HEK293 (cell line): Measurements from ENCODE around the gene PTPN9.

Experiments used
- BCL11A ChIP-seq: fragments of 450-650 bp; formaldehyde crosslinking; IDR thresholded peaks from 2 replicates; pipeline ENCODE4 v1.5.1; 2016; ENCODE audit warnings: low read depth, missing biosample characterization, missing genetic modification characterization
- BCL11B ChIP-seq: fragments of 450-650 bp; formaldehyde crosslinking; IDR thresholded peaks from 2 replicates; pipeline ENCODE4 v1.5.1; 2016; ENCODE audit warnings: low read depth, missing biosample characterization, missing genetic modification characterization
- KLF8 ChIP-seq: fragments of 450-650 bp; formaldehyde crosslinking; IDR thresholded peaks from 2 replicates; pipeline ENCODE4 v1.5.1; 2016; ENCODE audit warnings: missing biosample characterization, missing genetic modification characterization
- MYNN ChIP-seq: fragments of 450-650 bp; formaldehyde crosslinking; IDR thresholded peaks from 2 replicates; pipeline ENCODE4 v1.5.1; 2016; ENCODE audit warnings: missing biosample characterization, missing genetic modification characterization, borderline replicate concordance
- MZF1 ChIP-seq: fragments of 450-650 bp; formaldehyde crosslinking; IDR thresholded peaks from 2 replicates; pipeline ENCODE4 v1.5.1; 2017; ENCODE audit warnings: missing biosample characterization, missing genetic modification characterization, borderline replicate concordance
- OVOL3 ChIP-seq: fragments of 450-650 bp; formaldehyde crosslinking; IDR thresholded peaks from 2 replicates; pipeline ENCODE4 v1.5.1; 2016; ENCODE audit warnings: missing biosample characterization, missing genetic modification characterization
- RBAK ChIP-seq: fragments of 450-650 bp; formaldehyde crosslinking; IDR thresholded peaks from 2 replicates; pipeline ENCODE4 v1.5.1; 2016; ENCODE audit warnings: missing biosample characterization, missing genetic modification characterization
- WT1 ChIP-seq: fragments of 450-650 bp; formaldehyde crosslinking; IDR thresholded peaks from 2 replicates; pipeline ENCODE4 v1.5.1; 2016; ENCODE audit warnings: missing biosample characterization, missing genetic modification characterization
- YY1 ChIP-seq: fragments of 450-650 bp; formaldehyde crosslinking; IDR thresholded peaks from 2 replicates; pipeline ENCODE4 v1.5.1; 2018; ENCODE audit warnings: missing biosample characterization, missing genetic modification characterization
- ZBTB11 ChIP-seq: fragments of 450-650 bp; formaldehyde crosslinking; conservative IDR thresholded peaks from 2 replicates; pipeline ENCODE4 v1.5.1; 2016; ENCODE audit warnings: low read depth, missing biosample characterization, missing genetic modification characterization
- ZNF114 ChIP-seq: fragments of 450-650 bp; formaldehyde crosslinking; IDR thresholded peaks from 2 replicates; pipeline ENCODE4 v1.5.0; 2017; ENCODE audit warnings: missing biosample characterization, missing genetic modification characterization
- ZNF121 ChIP-seq: fragments of 450-650 bp; formaldehyde crosslinking; IDR thresholded peaks from 2 replicates; pipeline ENCODE4 v1.5.1; 2016; ENCODE audit warnings: missing biosample characterization, missing genetic modification characterization
- ZNF211 ChIP-seq: fragments of 450-650 bp; formaldehyde crosslinking; IDR thresholded peaks from 2 replicates; pipeline ENCODE4 v1.5.1; 2016; ENCODE audit warnings: low read depth, missing biosample characterization, missing genetic modification characterization
- ZNF223 ChIP-seq: fragments of 450-650 bp; formaldehyde crosslinking; IDR thresholded peaks from 2 replicates; pipeline ENCODE4 v1.5.1; 2016; ENCODE audit warnings: missing biosample characterization, missing genetic modification characterization
- ZNF248 ChIP-seq: fragments of 450-650 bp; formaldehyde crosslinking; IDR thresholded peaks from 2 replicates; pipeline ENCODE4 v1.5.1; 2017; ENCODE audit warnings: missing biosample characterization, missing genetic modification characterization
- ZNF280C ChIP-seq: fragments of 450-650 bp; formaldehyde crosslinking; IDR thresholded peaks from 2 replicates; pipeline ENCODE4 v1.5.1; 2016; ENCODE audit warnings: missing biosample characterization, missing genetic modification characterization
- ZNF391 ChIP-seq: fragments of 450-650 bp; formaldehyde crosslinking; IDR thresholded peaks from 2 replicates; pipeline ENCODE4 v1.5.1; 2016; ENCODE audit warnings: low read depth, missing biosample characterization, missing genetic modification characterization, borderline replicate concordance
- ZNF398 ChIP-seq: fragments of 450-650 bp; formaldehyde crosslinking; IDR thresholded peaks from 2 replicates; pipeline ENCODE4 v1.5.1; 2017; ENCODE audit warnings: missing biosample characterization, missing genetic modification characterization
- ZNF433 ChIP-seq: fragments of 450-650 bp; formaldehyde crosslinking; IDR thresholded peaks from 2 replicates; pipeline ENCODE4 v1.5.1; 2016; ENCODE audit warnings: missing biosample characterization, missing genetic modification characterization, low read depth
- ZNF544 ChIP-seq: fragments of 450-650 bp; formaldehyde crosslinking; IDR thresholded peaks from 2 replicates; pipeline ENCODE4 v1.5.0; 2017; ENCODE audit warnings: missing biosample characterization, missing genetic modification characterization
- ZNF561 ChIP-seq: fragments of 450-650 bp; IDR thresholded peaks from 2 replicates; pipeline ENCODE4 v1.5.1; 2018; ENCODE audit warnings: missing biosample characterization, missing genetic modification characterization, borderline replicate concordance
- ZNF571 ChIP-seq: fragments of 450-650 bp; formaldehyde crosslinking; IDR thresholded peaks from 2 replicates; pipeline ENCODE4 v1.5.0; 2017; ENCODE audit warnings: missing biosample characterization, missing genetic modification characterization
- ZNF610 ChIP-seq: fragments of 450-650 bp; formaldehyde crosslinking; IDR thresholded peaks from 2 replicates; pipeline ENCODE4 v1.5.1; 2016; ENCODE audit warnings: missing biosample characterization, missing genetic modification characterization, borderline replicate concordance
- ZNF623 ChIP-seq: fragments of 450-650 bp; formaldehyde crosslinking; IDR thresholded peaks from 2 replicates; pipeline ENCODE4 v1.5.1; 2016; ENCODE audit warnings: missing biosample characterization, missing genetic modification characterization
- ZNF624 ChIP-seq: fragments of 450-650 bp; formaldehyde crosslinking; IDR thresholded peaks from 2 replicates; pipeline ENCODE4 v1.5.1; 2017; ENCODE audit warnings: missing biosample characterization, missing genetic modification characterization
- ZNF664 ChIP-seq: fragments of 450-650 bp; formaldehyde crosslinking; IDR thresholded peaks from 2 replicates; pipeline ENCODE4 v1.5.1; 2016; ENCODE audit warnings: missing biosample characterization, missing genetic modification characterization
- ZNF837 ChIP-seq: fragments of 450-650 bp; formaldehyde crosslinking; IDR thresholded peaks from 2 replicates; pipeline ENCODE4 v1.5.1; 2016; ENCODE audit warnings: missing biosample characterization, missing genetic modification characterization
- ZSCAN16 ChIP-seq: fragments of 450-650 bp; formaldehyde crosslinking; IDR thresholded peaks from 2 replicates; pipeline ENCODE4 v1.5.1; 2016; ENCODE audit warnings: missing biosample characterization, missing genetic modification characterization
- ZSCAN18 ChIP-seq: fragments of 450-650 bp; formaldehyde crosslinking; IDR thresholded peaks from 2 replicates; pipeline ENCODE4 v1.5.1; 2016; ENCODE audit warnings: missing biosample characterization, missing genetic modification characterization
- ZSCAN30 ChIP-seq: fragments of 450-650 bp; IDR thresholded peaks from 2 replicates; pipeline ENCODE4 v1.5.1; 2018; ENCODE audit warnings: missing biosample characterization, mild to moderate bottlenecking, missing genetic modification characterization, moderate library complexity
- ZSCAN4 ChIP-seq: fragments of 450-650 bp; formaldehyde crosslinking; IDR thresholded peaks from 2 replicates; pipeline ENCODE4 v1.5.1; 2017; ENCODE audit warnings: missing biosample characterization, missing genetic modification characterization

PTPN9 gene

GRCh38 chr15:75453703-75454470, 125.2 kb downstream of the PTPN9 start (continued):
- TF ChIP-seq ZNF433 (tag by site-specific recombination) (no peak), ZNF248 (tag by site-specific recombination) (no peak), ZNF571 (tag by site-specific recombination) (no peak), ZNF624 (tag by site-specific recombination) (no peak), WT1 (tag by site-specific recombination) (no peak; the same call in 1 of the 2 replicates), OVOL3 (0 out of 2 replicates have a peak, but pooled peaks have one; percentile 13), ZSCAN16 (no peak), ZNF114 (tag by site-specific recombination) (no peak), ZBTB11 (tag by site-specific recombination) (peak; percentile 90), ZNF211 (no peak), ZNF837 (tag by site-specific recombination) (no peak), ZNF223 (tag by site-specific recombination) (no peak), ZSCAN4 (tag by site-specific recombination) (no peak), ZNF610 (tag by site-specific recombination) (peak; percentile 91), MZF1 (tag by site-specific recombination) (no peak), ZNF561 (tag by site-specific recombination) (peak; percentile 45; the same call in 1 of the 2 replicates), RBAK (tag by site-specific recombination) (no peak), ZNF623 (no peak), BCL11A (tag by site-specific recombination) (peak; percentile 54; the same call in 1 of the 2 replicates), BCL11B (tag by site-specific recombination) (no peak; the same call in 1 of the 2 replicates), ZSCAN30 (0 out of 2 replicates have a peak, but pooled peaks have one; percentile 11), ZNF398 (peak; percentile 79), YY1 (tag by site-specific recombination) (no peak), KLF8 (tag by site-specific recombination) (peak; percentile 92), MYNN (tag by site-specific recombination) (no peak), ZNF391 (tag by site-specific recombination) (peak; percentile 72; the same call in 1 of the 2 replicates), ZNF280C (no peak), ZNF544 (tag by site-specific recombination) (no peak), ZNF121 (tag by site-specific recombination) (no peak), ZNF664 (tag by site-specific recombination) (no peak), ZSCAN18 (no peak)
